H9 (cell line): ENCODE data around the gene C10orf88. TPM values are rescaled to one million over a fixed set of nuclear protein-coding genes. Genes with fewer than 3 reads are reported as not detected.

ENCODE experiments used
- DNase-seq: peaks from one replicate; pipeline ENCODE4 v3.0.0-alpha.2; 2017
- H2AFZ ChIP-seq: one replicate; pipeline ENCODE4 v1.6.1; 2013; ENCODE audit warnings: mild to moderate bottlenecking, low read length, control low read depth, moderate library complexity
- H2AK5ac ChIP-seq: 2 replicates; pipeline ENCODE4 v1.6.1; 2013; ENCODE audit warnings: low read length, control low read depth, mixed read lengths; ENCODE audit not compliant: insufficient read length
- H2BK120ac ChIP-seq: one replicate; pipeline ENCODE4 v1.6.1; 2013; ENCODE audit warnings: low read depth, mild to moderate bottlenecking, low read length, control low read depth, inconsistent platforms; ENCODE audit not compliant: poor library complexity, severe bottlenecking
- H2BK12ac ChIP-seq: 2 replicates; pipeline ENCODE4 v1.6.1; 2013; ENCODE audit warnings: low read length, control low read depth, mixed read lengths, low read depth; ENCODE audit not compliant: insufficient read length
- H2BK15ac ChIP-seq: 2 replicates; pipeline ENCODE4 v1.6.1; 2013; ENCODE audit warnings: low read depth, low read length, control low read depth
- H2BK20ac ChIP-seq: one replicate; pipeline ENCODE4 v1.6.1; 2013; ENCODE audit warnings: low read depth, mild to moderate bottlenecking, low read length, control low read depth, inconsistent platforms; ENCODE audit not compliant: poor library complexity, severe bottlenecking
- H2BK5ac ChIP-seq: 2 replicates; pipeline ENCODE4 v1.6.1; 2013; ENCODE audit warnings: low read length, control low read depth, mixed read lengths; ENCODE audit not compliant: insufficient read length
- H3K14ac ChIP-seq: 2 replicates; pipeline ENCODE4 v1.6.1; 2013; ENCODE audit warnings: low read length, control low read depth; ENCODE audit not compliant: insufficient read depth
- H3K18ac ChIP-seq: 2 replicates; pipeline ENCODE4 v1.6.1; 2013; ENCODE audit warnings: low read depth, mild to moderate bottlenecking, mixed read lengths, low read length, control low read depth; ENCODE audit not compliant: insufficient read length
- H3K23ac ChIP-seq: 2 replicates; pipeline ENCODE4 v1.6.1; 2013; ENCODE audit warnings: low read length, control low read depth, mixed read lengths, low read depth; ENCODE audit not compliant: insufficient read length
- H3K23me2 ChIP-seq: 2 replicates; pipeline ENCODE4 v1.6.1; 2013; ENCODE audit warnings: low read depth, mild to moderate bottlenecking, mixed read lengths, low read length, control low read depth; ENCODE audit not compliant: insufficient read length, poor library complexity, severe bottlenecking
- H3K27ac ChIP-seq: 2 replicates; pipeline ENCODE4 v1.5.1; 2013; ENCODE audit warnings: low read length, control low read depth, mixed read lengths, low read depth; ENCODE audit not compliant: insufficient read length
- H3K27me3 ChIP-seq: 2 replicates; pipeline ENCODE4 v1.6.1; 2013; ENCODE audit warnings: low read length, control low read depth, inconsistent platforms; ENCODE audit not compliant: insufficient read depth
- H3K4ac ChIP-seq: 2 replicates; pipeline ENCODE4 v1.6.1; 2013; ENCODE audit warnings: low read depth, mild to moderate bottlenecking, control low read depth, inconsistent platforms, low read length, moderate library complexity
- H3K4me1 ChIP-seq: 2 replicates; pipeline ENCODE4 v1.6.1; 2013; ENCODE audit warnings: low read length, control low read depth, inconsistent platforms; ENCODE audit not compliant: insufficient read depth
- H3K4me2 ChIP-seq: 2 replicates; pipeline ENCODE4 v1.6.1; 2013; ENCODE audit warnings: low read length, control low read depth, mixed read lengths; ENCODE audit not compliant: insufficient read length, insufficient read depth
- H3K56ac ChIP-seq: 2 replicates; pipeline ENCODE4 v1.6.1; 2013; ENCODE audit warnings: low read depth, mild to moderate bottlenecking, mixed read lengths, low read length, control low read depth; ENCODE audit not compliant: insufficient read length
- H3K79me1 ChIP-seq: 2 replicates; pipeline ENCODE4 v1.6.1; 2013; ENCODE audit warnings: low read depth, mild to moderate bottlenecking, moderate library complexity, low read length, control low read depth, inconsistent platforms; ENCODE audit not compliant: insufficient read depth, poor library complexity, severe bottlenecking
- H3K79me2 ChIP-seq: 2 replicates; pipeline ENCODE4 v1.6.1; 2013; ENCODE audit warnings: low read length, control low read depth, inconsistent platforms; ENCODE audit not compliant: insufficient read depth
- H3K9ac ChIP-seq: 2 replicates; pipeline ENCODE4 v1.6.1; 2013; ENCODE audit warnings: low read length, control low read depth, mixed read lengths; ENCODE audit not compliant: insufficient read length; ENCODE audit errors: extremely low read depth
- H3K9me3 ChIP-seq: one replicate; pipeline ENCODE4 v1.6.1; 2013; ENCODE audit warnings: low read depth, low read length, inconsistent platforms; ENCODE audit not compliant: control insufficient read depth
- H3T11ph ChIP-seq: one replicate; pipeline ENCODE4 v1.6.1; 2013; ENCODE audit warnings: mild to moderate bottlenecking, low read length, control low read depth, inconsistent platforms
- H4K20me1 ChIP-seq: one replicate; pipeline ENCODE4 v1.6.1; 2013; ENCODE audit not compliant: control insufficient read depth, insufficient read length, insufficient read depth
- H4K5ac ChIP-seq: 2 replicates; pipeline ENCODE4 v1.6.1; 2013; ENCODE audit warnings: low read depth, mild to moderate bottlenecking, mixed read lengths, low read length, control low read depth; ENCODE audit not compliant: insufficient read length
- H4K8ac ChIP-seq: replicated peaks from 2 replicates; pipeline ENCODE4 v1.6.1; 2013; ENCODE audit warnings: low read length, control low read depth, mixed read lengths, low read depth; ENCODE audit not compliant: insufficient read length
- H4K91ac ChIP-seq: 2 replicates; pipeline ENCODE4 v1.6.1; 2013; ENCODE audit warnings: low read depth, mild to moderate bottlenecking, moderate library complexity, mixed read lengths, low read length, control low read depth; ENCODE audit not compliant: insufficient read length
- H3K27ac Mint-ChIP-seq, 3 experiments: 2 replicates in 2 of 3; 3 replicates in 1 of 3; pipeline ENCODE4 v1.8.0; 2020 to 2021; ENCODE audit warnings: mixed read lengths in 3 of 3, mild to moderate bottlenecking in 1 of 3, moderate library complexity in 1 of 3
- H3K27me3 Mint-ChIP-seq: 2 replicates; pipeline ENCODE4 v1.8.0; 2021; ENCODE audit warnings: low read depth, mild to moderate bottlenecking, moderate library complexity, mixed read lengths
- H3K36me3 Mint-ChIP-seq, 3 experiments: 2 replicates in 2 of 3; 3 replicates in 1 of 3; pipeline ENCODE4 v1.8.0; 2020 to 2021; ENCODE audit warnings: low read depth in 3 of 3, mixed read lengths in 3 of 3; ENCODE audit not compliant: insufficient read depth in 1 of 3
- H3K4me1 Mint-ChIP-seq, 2 experiments: 2 replicates each; pipeline ENCODE4 v1.8.0; 2020; ENCODE audit warnings: mixed read lengths in 2 of 2
- H3K4me3 Mint-ChIP-seq, 2 experiments: 2 replicates in 1 of 2; 3 replicates in 1 of 2; pipeline ENCODE4 v1.8.0; 2020 to 2021; ENCODE audit warnings: mild to moderate bottlenecking in 2 of 2, mixed read lengths in 2 of 2, moderate library complexity in 1 of 2
- H3K9me3 Mint-ChIP-seq, 2 experiments: 2 replicates in 1 of 2; 3 replicates in 1 of 2; pipeline ENCODE4 v1.8.0; 2020; ENCODE audit warnings: mild to moderate bottlenecking in 2 of 2, mixed read lengths in 2 of 2, moderate library complexity in 1 of 2
- WGBS: extraction: QIAGEN DNeasy Blood & Tissue Kit; methylation state at CpG from one replicate; pipeline ENCODE4 v1.1.7; 2013; ENCODE audit warnings: missing lambda C conversion rate, low lambda C conversion rate, mixed read lengths; ENCODE audit not compliant: insufficient read length; ENCODE audit errors: extremely low coverage; 5-methylcytosine and 5-hydroxymethylcytosine counted together
- total RNA-seq: library from RNA; stranded (reverse); gene quantifications from 2 replicates; pipeline ENCODE4 v1.2.1, GENCODE V29; 2021
- TF ChIP-seq, protein P1 (sequence below): fragments of 200-600 bp; sonication (generic); conservative IDR thresholded peaks from 3 replicates; pipeline ENCODE4 v1.8.0; 2021; ENCODE audit warnings: antibody characterized with exemption, mild to moderate bottlenecking

C10orf88 gene
- total RNA-seq, 1 experiment from 2014 or later: 11.7 TPM

DNA sequence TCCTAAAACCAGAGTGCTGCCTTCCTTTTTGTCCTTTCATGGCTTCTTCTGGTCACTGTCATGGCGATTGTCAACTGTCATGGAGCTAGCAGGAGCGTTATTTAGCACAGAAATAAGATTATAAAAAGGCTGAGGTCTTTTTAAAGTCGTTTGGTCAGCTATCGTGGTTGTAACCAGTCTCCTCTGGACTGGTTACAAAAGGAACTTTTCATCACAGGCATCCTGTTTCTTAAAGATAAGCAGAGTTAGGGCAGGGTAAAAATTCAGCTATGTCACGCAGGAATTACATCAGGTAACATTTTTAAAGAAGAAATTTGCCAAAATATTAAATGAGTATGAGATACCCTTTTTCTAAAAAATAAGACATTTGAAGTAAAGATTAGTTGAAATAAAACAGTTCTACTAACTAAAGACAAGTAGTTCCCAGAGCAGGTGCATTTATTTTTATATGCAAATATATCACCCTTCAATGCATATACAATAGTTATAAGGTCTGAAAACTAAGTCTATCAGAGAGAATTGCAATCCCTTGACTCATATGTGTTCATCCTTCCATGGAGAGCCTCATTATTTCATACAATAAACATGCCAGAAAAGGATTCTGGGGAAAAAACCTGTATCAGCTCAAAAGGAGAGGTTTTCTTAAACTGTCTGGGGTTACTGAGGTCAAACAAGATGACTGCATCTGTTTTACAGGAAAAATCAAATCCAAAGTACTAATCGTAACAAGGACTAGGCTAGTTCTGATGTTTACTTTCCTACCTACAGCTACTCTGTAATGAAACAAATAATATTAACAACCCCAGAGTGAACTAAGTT lies 22.7 kb downstream of the C10orf88 start:
- no peak overlapping the region for H4K5ac ChIP-seq
- H3K4ac ChIP-seq: no peak overlapping the region
- H2BK5ac ChIP-seq: no peak overlapping the region
- H3K27me3 ChIP-seq: no peaks in the 10 kb centered on the region
- H2AK5ac ChIP-seq: no peak overlapping the region
- no peak overlapping the region for H3K18ac ChIP-seq
- H4K20me1 ChIP-seq: no peaks in the 10 kb centered on the region
- no peak overlapping the region for H2BK15ac ChIP-seq
- H2BK120ac ChIP-seq: no peak overlapping the region
- no peak overlapping the region for H2BK12ac ChIP-seq
- no peak overlapping the region for H3K56ac ChIP-seq
- H2AFZ ChIP-seq: no peak overlapping the region
- no peak overlapping the region for H3K4me2 ChIP-seq
- no CpG with 5 or more reads among the region's 6 CpGs for WGBS
- no peaks in the 10 kb centered on the region for H3K79me2 ChIP-seq
- H3K14ac ChIP-seq: no peak overlapping the region
- Mint-ChIP-seq H3K27ac (no peak overlapping the region), H3K4me1 (no peaks in the 10 kb centered on the region), H3K36me3 (peaks cover 5 to 13% (median 6%) of the 10 kb centered on the region in 3 experiments), H3K4me3 (no peak overlapping the region), H3K9me3 (peaks cover 4% of the 10 kb centered on the region in 2 experiments; a peak in 2 of 5 replicates), H3K27me3 (no peaks in the 10 kb centered on the region; the same call in 1 of the 2 replicates)
- H3K27ac ChIP-seq: no peak overlapping the region
- no peak overlapping the region for H3K9ac ChIP-seq
- H3K23ac ChIP-seq: no peak overlapping the region
- H4K91ac ChIP-seq: no peak overlapping the region
- no peaks in the 10 kb centered on the region for H3K23me2 ChIP-seq
- no peaks in the 10 kb centered on the region for H3K9me3 ChIP-seq
- H3K4me1 ChIP-seq: no peaks in the 10 kb centered on the region
- no peak overlapping the region for H4K8ac ChIP-seq
- no peak for DNase-seq
- TF ChIP-seq, protein P1, sequence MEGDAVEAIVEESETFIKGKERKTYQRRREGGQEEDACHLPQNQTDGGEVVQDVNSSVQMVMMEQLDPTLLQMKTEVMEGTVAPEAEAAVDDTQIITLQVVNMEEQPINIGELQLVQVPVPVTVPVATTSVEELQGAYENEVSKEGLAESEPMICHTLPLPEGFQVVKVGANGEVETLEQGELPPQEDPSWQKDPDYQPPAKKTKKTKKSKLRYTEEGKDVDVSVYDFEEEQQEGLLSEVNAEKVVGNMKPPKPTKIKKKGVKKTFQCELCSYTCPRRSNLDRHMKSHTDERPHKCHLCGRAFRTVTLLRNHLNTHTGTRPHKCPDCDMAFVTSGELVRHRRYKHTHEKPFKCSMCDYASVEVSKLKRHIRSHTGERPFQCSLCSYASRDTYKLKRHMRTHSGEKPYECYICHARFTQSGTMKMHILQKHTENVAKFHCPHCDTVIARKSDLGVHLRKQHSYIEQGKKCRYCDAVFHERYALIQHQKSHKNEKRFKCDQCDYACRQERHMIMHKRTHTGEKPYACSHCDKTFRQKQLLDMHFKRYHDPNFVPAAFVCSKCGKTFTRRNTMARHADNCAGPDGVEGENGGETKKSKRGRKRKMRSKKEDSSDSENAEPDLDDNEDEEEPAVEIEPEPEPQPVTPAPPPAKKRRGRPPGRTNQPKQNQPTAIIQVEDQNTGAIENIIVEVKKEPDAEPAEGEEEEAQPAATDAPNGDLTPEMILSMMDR: no peak
- no peaks in the 10 kb centered on the region for H3K79me1 ChIP-seq
- no peak overlapping the region for H3T11ph ChIP-seq
- H2BK20ac ChIP-seq: no peak overlapping the region
